Endothelial cell of umbilical vein (primary cell): Measurements from ENCODE around the gene ZNF91. TPM values are rescaled to one million over a fixed set of nuclear protein-coding genes. Genes with fewer than 3 reads are reported as not detected.

Source experiments
- BruUV-seq: library from RNA; stranded (reverse); fragments of 400-500 nt; replicated peaks from 2 replicates; lab custom pipeline; 2021; lab: Mats Ljungman, UMichigan
- CTCF ChIA-PET: fragments of 300-600, 350-600 bp; sonication (Branson Sonifier 250); formaldehyde crosslinking; loops from one replicate; lab custom pipeline; 2021; ENCODE audit warnings: antibody characterized with exemption, inconsistent platforms; lab: Charles Lee
- POLR2A ChIA-PET: fragments of 300-600, 350-600 bp; sonication (Branson Sonifier 250); formaldehyde crosslinking; loops from one replicate; lab custom pipeline; 2021; ENCODE audit warnings: antibody characterized with exemption, inconsistent platforms; lab: Charles Lee
- DNase-seq: peaks from one replicate; pipeline ENCODE4 v3.0.0-alpha.2; 2011; ENCODE audit warnings: low read depth, low spot score
- FAIRE-seq: peaks from 2 replicates; lab custom pipeline; 2011; peaks lifted over from hg19 to GRCh38; lab: Jason Lieb, UNC
- H2AFZ ChIP-seq: 2 replicates; pipeline ENCODE4 v1.6.0; 2012; ENCODE audit warnings: low read depth, low read length, control low read depth, inconsistent platforms
- H3K27ac ChIP-seq: 2 replicates; pipeline ENCODE4 v1.5.1; 2011; ENCODE audit warnings: low read depth, mild to moderate bottlenecking, control low read depth, low read length, moderate library complexity; ENCODE audit not compliant: insufficient read depth
- H3K27me3 ChIP-seq, 2 experiments: 2 replicates each; pipeline versions ENCODE4 v1.6.0 to v1.6.1; 2011; ENCODE audit warnings: low read length in 2 of 2, mixed read lengths in 1 of 2; ENCODE audit not compliant: control insufficient read depth in 2 of 2, insufficient read depth in 2 of 2
- H3K36me3 ChIP-seq, 2 experiments: 2 replicates in 1 of 2; 3 replicates in 1 of 2; pipeline ENCODE4 v1.5.1; 2011; ENCODE audit warnings: low read length in 2 of 2, mild to moderate bottlenecking in 1 of 2, moderate library complexity in 1 of 2; ENCODE audit not compliant: control insufficient read depth in 2 of 2, insufficient read depth in 2 of 2; ENCODE audit errors: extremely low read depth in 1 of 2
- H3K4me1 ChIP-seq: 3 replicates; pipeline ENCODE4 v1.5.1; 2011; ENCODE audit warnings: mild to moderate bottlenecking, low read length; ENCODE audit not compliant: control insufficient read depth, insufficient read depth; ENCODE audit errors: extremely low read depth
- H3K4me2 ChIP-seq: 2 replicates; pipeline ENCODE4 v1.6.1; 2011; ENCODE audit warnings: low read length, control low read depth, mixed read lengths; ENCODE audit not compliant: insufficient read depth
- H3K4me3 ChIP-seq, 3 experiments: fragments of 200-600 bp in 1 of 3; sonication (generic), shearing (Covaris generic) in 1 of 3; replicated peaks in 1 of 3; 2 replicates each; pipeline ENCODE4 v1.5.1; 2011 to 2016; ENCODE audit warnings: control low read depth in 3 of 3, low read length in 3 of 3, mild to moderate bottlenecking in 2 of 3, inconsistent platforms in 1 of 3, low read depth in 1 of 3, moderate library complexity in 1 of 3; ENCODE audit not compliant: insufficient read depth in 1 of 3
- H3K79me2 ChIP-seq: 2 replicates; pipeline ENCODE4 v1.6.0; 2012; ENCODE audit warnings: low read length, inconsistent platforms; ENCODE audit not compliant: control insufficient read depth, insufficient read depth
- H3K9ac ChIP-seq: replicated peaks from 2 replicates; pipeline ENCODE3; 2011; ENCODE audit warnings: low read length, control low read depth; ENCODE audit not compliant: insufficient read depth; ENCODE audit errors: extremely low read depth
- H3K9me1 ChIP-seq: replicated peaks from 3 replicates; pipeline ENCODE4 v1.6.0; 2011; ENCODE audit warnings: mild to moderate bottlenecking, low read length; ENCODE audit not compliant: control insufficient read depth, insufficient read depth; ENCODE audit errors: extremely low read depth
- H3K9me3 ChIP-seq: replicated peaks from 2 replicates; pipeline ENCODE4 v1.5.1; 2012; ENCODE audit warnings: low read length, inconsistent platforms; ENCODE audit not compliant: control insufficient read depth, insufficient read depth
- H4K20me1 ChIP-seq: replicated peaks from 2 replicates; pipeline ENCODE3; 2011; ENCODE audit warnings: mild to moderate bottlenecking, low read length; ENCODE audit not compliant: control insufficient read depth, insufficient read depth; ENCODE audit errors: extremely low read depth
- EZH2 ChIP-seq: IDR thresholded peaks from 2 replicates; pipeline ENCODE4 v1.6.1; 2012; ENCODE audit warnings: borderline replicate concordance, low read depth, mild to moderate bottlenecking, moderate library complexity, low read length, inconsistent platforms; ENCODE audit not compliant: severe bottlenecking
- FOS ChIP-seq: IDR thresholded peaks from 2 replicates; pipeline ENCODE4 v1.6.1; 2011; ENCODE audit warnings: mild to moderate bottlenecking, low read length, moderate library complexity, borderline replicate concordance; ENCODE audit not compliant: insufficient read depth
- GATA2 ChIP-seq: IDR thresholded peaks from 2 replicates; pipeline ENCODE4 v1.7.0; 2011; ENCODE audit warnings: low read depth, mild to moderate bottlenecking, moderate library complexity, mixed read lengths, low read length; ENCODE audit not compliant: insufficient read length, insufficient read depth
- JUN ChIP-seq: IDR thresholded peaks from 2 replicates; pipeline ENCODE4 v1.6.1; 2011; ENCODE audit warnings: borderline replicate concordance, low read depth; ENCODE audit not compliant: insufficient read length, insufficient read depth
- MYC ChIP-seq: IDR thresholded peaks from one replicate; pipeline ENCODE4 v1.6.1; 2011; ENCODE audit warnings: mild to moderate bottlenecking, low read depth, low read length
- POLR2A ChIP-seq: IDR thresholded peaks from 2 replicates; pipeline ENCODE4 v1.6.1; 2012; ENCODE audit warnings: low read depth, mild to moderate bottlenecking, control low read depth, low read length
- POLR2AphosphoS5 ChIP-seq: IDR thresholded peaks from 2 replicates; pipeline ENCODE4 v1.6.1; 2012; ENCODE audit warnings: low read depth, mild to moderate bottlenecking, control low read depth, low read length, moderate library complexity; ENCODE audit not compliant: insufficient read depth
- dilution Hi-C: fragments of 300-500 bp; cut with MboI; formaldehyde crosslinking; loops from one replicate; pipeline ENCODE4 v1.15.0; 2019; ENCODE audit warnings: low sequenced_read_pairs; ENCODE audit not compliant: extremely low pct_ligation_motif_present
- intact Hi-C: fragments of 100-400 bp; cut with micrococcal nuclease; formaldehyde crosslinking; loops from one replicate; pipeline ENCODE4 v1.10.0; 2022
- polyA plus RNA-seq, 4 experiments: library from polyadenylated mRNA; depleted of rRNA in 3 of 4; stranded (reverse) in 3 of 4; unstranded in 1 of 4; fragments of >200 nt; gene quantifications; 2 replicates each; pipeline versions ENCODE4 v1.2.1 to v1.2.3, GENCODE V29; 2011 to 2012; ENCODE audit warnings: missing spikeins in 1 of 4
- total RNA-seq: library from RNA; stranded (reverse); gene quantifications from 2 replicates; pipeline ENCODE4 v1.2.3, GENCODE V29; 2021
- TF ChIP-seq, protein P1 (sequence below), 2 donors: IDR thresholded peaks; 1 replicate in 1 of 2; 2 replicates in 1 of 2; pipeline ENCODE4 v1.5.1; 2011; ENCODE audit warnings: low read length in 2 of 2, mild to moderate bottlenecking in 2 of 2, moderate library complexity in 2 of 2, control low read depth in 1 of 2, inconsistent platforms in 1 of 2, low read depth in 1 of 2; ENCODE audit not compliant: insufficient read depth in 1 of 2; ENCODE audit errors: extremely low read depth in 1 of 2
- TF ChIP-seq, protein P2 (sequence below): IDR thresholded peaks from 2 replicates; pipeline ENCODE4 v1.6.1; 2011; ENCODE audit not compliant: insufficient read depth, insufficient read length

Gene ZNF91
- total and polyA plus RNA-seq, 2 donors (not counting 3 experiments of a cell fraction or from before 2014, with no cell fraction given) = 9.6 to 17.0 TPM

GRCh38 chr19:23315286-23315685, 80.0 kb downstream of the ZNF91 start:
- intact Hi-C loops = no loop called here
- ChIA-PET POLR2A (no interaction called here), CTCF (no interaction called here)
- no TSS peak for BruUV-seq
- FAIRE-seq = no peak
- no peak overlapping the region for H3K9ac ChIP-seq
- no peaks in the 10 kb centered on the region for H3K4me1 ChIP-seq
- no peaks in the 10 kb centered on the region for H4K20me1 ChIP-seq
- H3K27ac ChIP-seq = no peak overlapping the region
- H3K79me2 ChIP-seq = no peaks in the 10 kb centered on the region
- H2AFZ ChIP-seq = no peak overlapping the region
- H3K9me1 ChIP-seq = no peaks in the 10 kb centered on the region
- H3K27me3 ChIP-seq = no peaks in the 10 kb centered on the region
- no peak overlapping the region for H3K4me3 ChIP-seq
- no peak for TF ChIP-seq GATA2
- TF ChIP-seq, protein P1, sequence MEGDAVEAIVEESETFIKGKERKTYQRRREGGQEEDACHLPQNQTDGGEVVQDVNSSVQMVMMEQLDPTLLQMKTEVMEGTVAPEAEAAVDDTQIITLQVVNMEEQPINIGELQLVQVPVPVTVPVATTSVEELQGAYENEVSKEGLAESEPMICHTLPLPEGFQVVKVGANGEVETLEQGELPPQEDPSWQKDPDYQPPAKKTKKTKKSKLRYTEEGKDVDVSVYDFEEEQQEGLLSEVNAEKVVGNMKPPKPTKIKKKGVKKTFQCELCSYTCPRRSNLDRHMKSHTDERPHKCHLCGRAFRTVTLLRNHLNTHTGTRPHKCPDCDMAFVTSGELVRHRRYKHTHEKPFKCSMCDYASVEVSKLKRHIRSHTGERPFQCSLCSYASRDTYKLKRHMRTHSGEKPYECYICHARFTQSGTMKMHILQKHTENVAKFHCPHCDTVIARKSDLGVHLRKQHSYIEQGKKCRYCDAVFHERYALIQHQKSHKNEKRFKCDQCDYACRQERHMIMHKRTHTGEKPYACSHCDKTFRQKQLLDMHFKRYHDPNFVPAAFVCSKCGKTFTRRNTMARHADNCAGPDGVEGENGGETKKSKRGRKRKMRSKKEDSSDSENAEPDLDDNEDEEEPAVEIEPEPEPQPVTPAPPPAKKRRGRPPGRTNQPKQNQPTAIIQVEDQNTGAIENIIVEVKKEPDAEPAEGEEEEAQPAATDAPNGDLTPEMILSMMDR (IDR thresholded peaks at IDR 0.05; ENCODE audit: extremely low read depth in 1 of 2, insufficient read depth in 1 of 2, low read depth in 1 of 2, low read length in 2 of 2) = no peak
- dilution Hi-C loops = no loop called here
- H3K4me2 ChIP-seq = no peak overlapping the region
- no peaks in the 10 kb centered on the region for H3K9me3 ChIP-seq
- no peaks in the 10 kb centered on the region for H3K36me3 ChIP-seq
- no peak for DNase-seq

DNA sequence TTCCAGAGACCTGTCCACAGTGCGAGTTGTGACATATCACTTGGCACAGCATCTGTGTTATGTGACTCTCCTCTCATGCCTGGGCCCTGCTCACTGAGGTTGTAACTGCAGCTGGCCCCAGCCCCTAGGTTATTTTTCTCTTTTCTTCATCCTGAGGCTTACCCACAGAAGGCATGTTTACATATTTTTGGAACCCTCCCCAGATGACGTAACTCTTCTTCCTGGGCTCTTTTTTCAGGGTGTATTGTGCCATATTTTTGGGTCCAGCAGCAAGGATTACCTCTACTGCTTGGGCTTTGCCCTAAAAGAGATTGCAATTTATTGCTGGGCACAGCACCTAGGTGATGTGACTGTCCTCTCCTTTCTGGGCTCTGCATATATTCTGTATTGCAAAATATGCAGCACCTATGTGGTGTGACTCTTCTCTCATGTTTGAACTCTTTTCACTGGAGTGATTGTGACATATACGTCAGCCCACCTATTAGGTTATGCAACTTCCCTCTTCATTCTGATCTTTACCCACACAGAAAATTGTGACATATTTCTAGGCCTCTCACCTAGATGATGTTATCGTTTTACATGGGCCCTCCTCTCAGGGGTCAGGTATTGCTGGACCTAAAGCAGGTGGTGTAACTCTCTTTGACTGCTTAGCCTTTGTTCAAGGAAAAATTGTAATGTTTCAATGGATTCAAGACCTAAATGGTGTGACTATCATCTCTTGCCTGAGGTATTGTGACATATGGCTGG, 80.6 kb downstream of the ZNF91 start:
- dilution Hi-C loops (no loop called here), intact Hi-C loops (no loop called here)
- H3K9ac ChIP-seq = no peak overlapping the region
- H2AFZ ChIP-seq = no peak overlapping the region
- BruUV-seq = no TSS peak
- no peaks in the 10 kb centered on the region for H3K9me1 ChIP-seq
- TF ChIP-seq POLR2A (no peak), MYC (no peak), GATA2 (no peak), EZH2 (no peak), FOS (no peak), JUN (no peak), POLR2AphosphoS5 (no peak)
- TF ChIP-seq, protein P1 (IDR thresholded peaks at IDR 0.05; ENCODE audit: extremely low read depth in 1 of 2, insufficient read depth in 1 of 2, low read depth in 1 of 2, low read length in 2 of 2) = no peak
- TF ChIP-seq, protein P2, sequence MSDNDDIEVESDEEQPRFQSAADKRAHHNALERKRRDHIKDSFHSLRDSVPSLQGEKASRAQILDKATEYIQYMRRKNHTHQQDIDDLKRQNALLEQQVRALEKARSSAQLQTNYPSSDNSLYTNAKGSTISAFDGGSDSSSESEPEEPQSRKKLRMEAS = no peak
- no peak for FAIRE-seq
- ChIA-PET POLR2A (no interaction called here), CTCF (no interaction called here)
- H3K4me2 ChIP-seq = no peak overlapping the region
- DNase-seq = no peak
- no peaks in the 10 kb centered on the region for H3K4me1 ChIP-seq
- no peaks in the 10 kb centered on the region for H3K79me2 ChIP-seq
- no peaks in the 10 kb centered on the region for H3K27me3 ChIP-seq
- H3K4me3 ChIP-seq = no peak overlapping the region
- H4K20me1 ChIP-seq = no peaks in the 10 kb centered on the region
- H3K36me3 ChIP-seq = no peaks in the 10 kb centered on the region
- H3K9me3 ChIP-seq = no peaks in the 10 kb centered on the region
- no peak overlapping the region for H3K27ac ChIP-seq
